Measurements from ENCODE around the gene CCL27. TPM values are rescaled to one million over a fixed set of nuclear protein-coding genes. Genes with fewer than 3 reads are reported as not detected.

The CCL27 gene
- total and polyA plus RNA-seq, 2 of the 8 experiments (the other 6 are each of a cell fraction or from before 2014, with no cell fraction given): 0.42 TPM; not detected in 1

- Histone ChIP-seq H3K79me1 (ENCODE audit: low read depth, low read length) (no peaks in the 10 kb centered on the region), H3K27ac (ENCODE audit: low read depth, low read length) (no peak overlapping the region), H4K8ac (ENCODE audit: extremely low read depth, insufficient read depth, low read length) (no peak overlapping the region), H3K36me3 (ENCODE audit: control insufficient read depth in 2 of 4, insufficient read depth in 4 of 4, low read length in 3 of 4) (no peaks in the 10 kb centered on the region), H2BK12ac (ENCODE audit: low read depth, low read length) (no peak overlapping the region), H2BK5ac (ENCODE audit: low read depth, low read length) (no peak overlapping the region), H3K9me3 (ENCODE audit: insufficient read depth in 2 of 2, low read depth in 1 of 2, low read length in 1 of 2) (no peaks in the 10 kb centered on the region), H4K91ac (replicated peaks; ENCODE audit: insufficient read length, low read length) (no peak overlapping the region), H4K20me1 (replicated peaks in 1 of 2; ENCODE audit: control insufficient read depth in 1 of 2, insufficient read depth in 2 of 2, low read length in 2 of 2) (no peaks in the 10 kb centered on the region), H3K23ac (ENCODE audit: insufficient read length) (no peak overlapping the region), H3K4ac (replicated peaks; ENCODE audit: insufficient read length, low read depth, low read length) (no peak overlapping the region), H3K23me2 (ENCODE audit: low read depth, low read length) (no peaks in the 10 kb centered on the region; the same call in 1 of the 2 replicates), H3K18ac (ENCODE audit: extremely low read depth, low read length) (no peak overlapping the region), H3K27me3 (replicated peaks in 1 of 4; ENCODE audit: control insufficient read depth in 3 of 4, extremely low read depth in 1 of 4, insufficient read depth in 3 of 4, low read length in 3 of 4) (no peaks in the 10 kb centered on the region), H2BK20ac (ENCODE audit: low read length) (no peak overlapping the region), H3K4me3 (ENCODE audit: extremely low read depth in 1 of 4, insufficient read depth in 2 of 4, low read depth in 3 of 4, low read length in 4 of 4) (no peak overlapping the region), H3K56ac (replicated peaks; ENCODE audit: insufficient read length, low read depth, low read length) (no peak overlapping the region), H3K14ac (ENCODE audit: insufficient read length) (no peak overlapping the region), H3K9ac (replicated peaks in 1 of 4; ENCODE audit: extremely low read depth in 1 of 4, low read depth in 3 of 4, low read length in 3 of 4) (no peak overlapping the region), H2AK5ac (ENCODE audit: low read depth, low read length) (no peak overlapping the region), H4K5ac (ENCODE audit: insufficient read length, low read depth, low read length) (no peak overlapping the region), H2BK120ac (replicated peaks; ENCODE audit: low read depth, low read length) (no peak overlapping the region), H3K4me1 (replicated peaks in 1 of 4; ENCODE audit: control insufficient read depth in 3 of 4, insufficient read depth in 4 of 4, low read length in 3 of 4) (peaks cover 0 to 3% (median 1%) of the 10 kb centered on the region in 4 experiments; a peak in 2 of 7 replicates), H2BK15ac (ENCODE audit: low read length) (no peak overlapping the region), H2AFZ (ENCODE audit: low read length) (no peak overlapping the region), H3K79me2 (ENCODE audit: control insufficient read depth in 1 of 2, insufficient read depth in 2 of 2, low read length in 2 of 2) (no peaks in the 10 kb centered on the region), H3K4me2 (ENCODE audit: insufficient read depth in 1 of 2, low read depth in 2 of 2, low read length in 2 of 2) (no peak overlapping the region)
- ChIA-PET CTCF (ENCODE audit: partially characterized antibody) (interaction anchor here (1.0 to 12.6 kb wide), 4 partner anchors 10 to 16 kb away, joined by 4 to 147 read pairs (median 22); no protein-coding TSS in a partner anchor), POLR2A (ENCODE audit: partially characterized antibody) (no interaction called here)
- no peak for DNase-seq (ENCODE audit: low read depth in 1 of 2, low spot score in 2 of 2)
- FAIRE-seq: no peak
- WGBS, 2 experiments (ENCODE audit: extremely low coverage in 1 of 2, insufficient coverage in 1 of 2, insufficient read length in 1 of 2, insufficient replicate concordance in 2 of 2, low coverage in 1 of 2, low lambda C conversion rate in 2 of 2, missing lambda C conversion rate in 1 of 2): 94% methylated on average over 4 of the region's 4 CpGs; no CpG with 5 or more reads in 1 of the 2 experiments
- TF ChIP-seq NRF1 (IDR thresholded peaks at IDR 0.05; ENCODE audit: low read depth, low read length): no peak
- TF ChIP-seq SP4 (IDR thresholded peaks at IDR 0.05; ENCODE audit: low read length): no peak
Observed at GRCh38 chr9:34684816-34685215, 22.4 kb upstream of the CCL27 start.

All from H1 (cell line).